Mucosa of rectum (tissue), 2 donors: Measurements from ENCODE around the gene DIPK1A.
A peak's percentile ranks its signal among the peaks of the same experiment; 100 is the strongest.

Source experiments
- H3K27ac ChIP-seq, 2 donors: one replicate each; pipeline ENCODE4 v1.7.0; 2013; ENCODE audit warnings: inconsistent platforms in 2 of 2, low read depth in 2 of 2, low read length in 2 of 2
- H3K27me3 ChIP-seq, 2 donors: one replicate each; pipeline ENCODE4 v1.7.0; 2013; ENCODE audit warnings: low read length in 2 of 2; ENCODE audit not compliant: control insufficient read depth in 2 of 2, insufficient read depth in 2 of 2
- H3K36me3 ChIP-seq, 2 donors: one replicate each; pipeline ENCODE4 v1.7.0; 2013; ENCODE audit warnings: low read length in 2 of 2; ENCODE audit not compliant: control insufficient read depth in 2 of 2, insufficient read depth in 2 of 2
- H3K4me1 ChIP-seq, 2 donors: one replicate each; pipeline ENCODE4 v1.7.0; 2013; ENCODE audit warnings: low read length in 2 of 2, mild to moderate bottlenecking in 1 of 2; ENCODE audit not compliant: control insufficient read depth in 2 of 2, insufficient read depth in 2 of 2
- H3K4me3 ChIP-seq, 2 donors: one replicate each; pipeline ENCODE4 v1.7.0; 2013; ENCODE audit warnings: low read length in 2 of 2
- H3K9ac ChIP-seq, 2 donors: one replicate each; pipeline ENCODE4 v1.7.0; 2013; ENCODE audit warnings: low read length in 2 of 2, low read depth in 1 of 2, mild to moderate bottlenecking in 1 of 2
- H3K9me3 ChIP-seq, 2 donors: one replicate each; pipeline ENCODE4 v1.7.0; 2013; ENCODE audit warnings: low read length in 2 of 2; ENCODE audit not compliant: control insufficient read depth in 2 of 2
- donor health status: healthy.
- donor health status: Normal muscosa, but diverticular disease.

DIPK1A gene

GRCh38 chr1:92921031-92922023 lies 39.9 kb downstream of the DIPK1A start:
- H3K9me3 ChIP-seq = no peaks in the 10 kb centered on the region
- H3K36me3 ChIP-seq = no peaks in the 10 kb centered on the region
- peak overlapping the region; percentile 1 to 17 for H3K27ac ChIP-seq
- no peaks in the 10 kb centered on the region for H3K27me3 ChIP-seq
- H3K9ac ChIP-seq = no peak overlapping the region
- no peak overlapping the region for H3K4me3 ChIP-seq
- no peaks in the 10 kb centered on the region for H3K4me1 ChIP-seq

- Histone ChIP-seq H3K27ac (no peak overlapping the region), H3K9me3 (no peaks in the 10 kb centered on the region)
Observed at GRCh38 chr1:92916899-92917298, 44.4 kb downstream of the DIPK1A start.

GRCh38 chr1:92915547-92915946 lies 45.7 kb downstream of the DIPK1A start:
- no peak overlapping the region for H3K4me3 ChIP-seq
- no peak overlapping the region for H3K9ac ChIP-seq
- no peaks in the 10 kb centered on the region for H3K4me1 ChIP-seq
- H3K9me3 ChIP-seq = no peaks in the 10 kb centered on the region
- H3K36me3 ChIP-seq = no peaks in the 10 kb centered on the region
- H3K27ac ChIP-seq = no peak overlapping the region
- H3K27me3 ChIP-seq = no peaks in the 10 kb centered on the region

More at GRCh38 chr1:92916899-92917298, 44.4 kb downstream of the DIPK1A start:
- H3K36me3 ChIP-seq = no peaks in the 10 kb centered on the region
- H3K4me3 ChIP-seq = no peak overlapping the region
- no peaks in the 10 kb centered on the region for H3K27me3 ChIP-seq
- H3K9ac ChIP-seq = no peak overlapping the region
- H3K4me1 ChIP-seq = no peaks in the 10 kb centered on the region

- no peak overlapping the region for H3K27ac ChIP-seq
- no peaks in the 10 kb centered on the region for H3K36me3 ChIP-seq
- no peaks in the 10 kb centered on the region for H3K4me1 ChIP-seq
- no peaks in the 10 kb centered on the region for H3K27me3 ChIP-seq
- H3K9ac ChIP-seq = no peak overlapping the region
- H3K4me3 ChIP-seq = no peak overlapping the region
- H3K9me3 ChIP-seq = no peaks in the 10 kb centered on the region
Observed at GRCh38 chr1:92913093-92913819, 48.0 kb downstream of the DIPK1A start.

GRCh38 chr1:92910081-92910480 lies 51.2 kb downstream of the DIPK1A start:
- H3K4me3 ChIP-seq = no peak overlapping the region
- no peaks in the 10 kb centered on the region for H3K4me1 ChIP-seq
- H3K9me3 ChIP-seq = peaks cover 0 to 3% of the 10 kb centered on the region in 2 donors
- no peak overlapping the region for H3K9ac ChIP-seq
- no peaks in the 10 kb centered on the region for H3K27me3 ChIP-seq
- no peak overlapping the region for H3K27ac ChIP-seq
- H3K36me3 ChIP-seq = no peaks in the 10 kb centered on the region

- Histone ChIP-seq H3K36me3 (no peaks in the 10 kb centered on the region), H3K4me1 (no peaks in the 10 kb centered on the region), H3K9me3 (peaks cover 0 to 3% of the 10 kb centered on the region in 2 donors), H3K27me3 (no peaks in the 10 kb centered on the region), H3K27ac (no peak overlapping the region), H3K9ac (no peak overlapping the region), H3K4me3 (no peak overlapping the region)
Observed at GRCh38 chr1:92909321-92909720, 51.9 kb downstream of the DIPK1A start.

- no peak overlapping the region for H3K27ac ChIP-seq
- no peaks in the 10 kb centered on the region for H3K36me3 ChIP-seq
- no peak overlapping the region for H3K9ac ChIP-seq
- no peaks in the 10 kb centered on the region for H3K4me1 ChIP-seq
- peaks cover 0 to 3% of the 10 kb centered on the region in 2 donors for H3K9me3 ChIP-seq
- no peaks in the 10 kb centered on the region for H3K27me3 ChIP-seq
- no peak overlapping the region for H3K4me3 ChIP-seq
Observed at GRCh38 chr1:92907949-92908684, 53.1 kb downstream of the DIPK1A start.

GRCh38 chr1:92903765-92904164 lies 57.5 kb downstream of the DIPK1A start:
- Histone ChIP-seq H3K27me3 (no peaks in the 10 kb centered on the region), H3K4me3 (no peak overlapping the region), H3K36me3 (peaks cover 0 to 6% of the 10 kb centered on the region in 2 donors), H3K9ac (no peak overlapping the region), H3K27ac (no peak overlapping the region), H3K4me1 (no peaks in the 10 kb centered on the region), H3K9me3 (peaks cover 0 to 3% of the 10 kb centered on the region in 2 donors)

- Histone ChIP-seq H3K4me1 (no peaks in the 10 kb centered on the region), H3K27me3 (no peaks in the 10 kb centered on the region), H3K27ac (no peak overlapping the region), H3K4me3 (no peak overlapping the region), H3K9me3 (peaks cover 0 to 3% of the 10 kb centered on the region in 2 donors), H3K36me3 (peaks cover 0 to 6% of the 10 kb centered on the region in 2 donors), H3K9ac (no peak overlapping the region)
Observed at GRCh38 chr1:92902406-92902744, 58.9 kb downstream of the DIPK1A start.
